ENCODE results near the gene INTS4.

Gene INTS4

DNA sequence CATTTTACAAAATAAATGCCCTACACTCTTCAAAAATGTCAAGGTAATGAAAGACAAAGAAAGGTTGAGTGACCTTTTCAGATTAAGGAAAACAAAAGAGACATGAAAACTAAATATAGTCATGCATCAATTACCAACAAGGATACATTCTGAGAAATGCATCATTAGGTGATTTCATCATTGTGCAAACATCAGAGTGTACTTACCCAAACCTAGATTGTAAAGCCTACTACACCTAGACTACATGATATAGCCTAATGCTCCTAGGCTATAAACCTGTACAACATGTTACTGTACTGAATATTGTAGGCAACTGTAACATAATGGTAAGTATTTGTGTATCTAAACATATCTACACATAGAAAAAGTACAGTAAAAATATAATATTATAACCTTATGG is 26.7 kb downstream of the INTS4 start:
- no peak overlapping the region for H2AFZ ChIP-seq (ENCODE audit: low read depth, low read length, severe bottlenecking)
- no peaks in the 10 kb centered on the region; the same call in 1 of the 2 replicates for H3K36me3 ChIP-seq (ENCODE audit: low read length)
- H3K27ac ChIP-seq (ENCODE audit: low read depth, low read length) = no peak overlapping the region
- H4K20me1 ChIP-seq (ENCODE audit: low read depth, low read length) = no peaks in the 10 kb centered on the region
- H3K9me3 ChIP-seq (ENCODE audit: insufficient read depth, low read length) = no peaks in the 10 kb centered on the region
- no peaks in the 10 kb centered on the region for H3K27me3 ChIP-seq (ENCODE audit: low read length)
- no peaks in the 10 kb centered on the region for H3F3A ChIP-seq (ENCODE audit: insufficient read depth)
- no peak overlapping the region for H3K4me2 ChIP-seq (ENCODE audit: low read depth, low read length, poor library complexity, severe bottlenecking)
- H3K4me3 ChIP-seq (ENCODE audit: insufficient read depth, low read length, poor library complexity, severe bottlenecking) = no peak overlapping the region
- H3K79me2 ChIP-seq (ENCODE audit: insufficient read depth, low read length) = no peaks in the 10 kb centered on the region
- no peaks in the 10 kb centered on the region for H3K9me2 ChIP-seq (replicated peaks; ENCODE audit: insufficient read depth, low read length)
- no peak overlapping the region for H3K9ac ChIP-seq (ENCODE audit: low read length)
- no peak for TF ChIP-seq EZH2phosphoT487 (conservative IDR thresholded peaks at IDR 0.05; ENCODE audit: low read length)
- TF ChIP-seq, protein P1, sequence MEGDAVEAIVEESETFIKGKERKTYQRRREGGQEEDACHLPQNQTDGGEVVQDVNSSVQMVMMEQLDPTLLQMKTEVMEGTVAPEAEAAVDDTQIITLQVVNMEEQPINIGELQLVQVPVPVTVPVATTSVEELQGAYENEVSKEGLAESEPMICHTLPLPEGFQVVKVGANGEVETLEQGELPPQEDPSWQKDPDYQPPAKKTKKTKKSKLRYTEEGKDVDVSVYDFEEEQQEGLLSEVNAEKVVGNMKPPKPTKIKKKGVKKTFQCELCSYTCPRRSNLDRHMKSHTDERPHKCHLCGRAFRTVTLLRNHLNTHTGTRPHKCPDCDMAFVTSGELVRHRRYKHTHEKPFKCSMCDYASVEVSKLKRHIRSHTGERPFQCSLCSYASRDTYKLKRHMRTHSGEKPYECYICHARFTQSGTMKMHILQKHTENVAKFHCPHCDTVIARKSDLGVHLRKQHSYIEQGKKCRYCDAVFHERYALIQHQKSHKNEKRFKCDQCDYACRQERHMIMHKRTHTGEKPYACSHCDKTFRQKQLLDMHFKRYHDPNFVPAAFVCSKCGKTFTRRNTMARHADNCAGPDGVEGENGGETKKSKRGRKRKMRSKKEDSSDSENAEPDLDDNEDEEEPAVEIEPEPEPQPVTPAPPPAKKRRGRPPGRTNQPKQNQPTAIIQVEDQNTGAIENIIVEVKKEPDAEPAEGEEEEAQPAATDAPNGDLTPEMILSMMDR (IDR thresholded peaks at IDR 0.05; ENCODE audit: insufficient read depth, low read length, poor library complexity, severe bottlenecking) = no peak

DNA sequence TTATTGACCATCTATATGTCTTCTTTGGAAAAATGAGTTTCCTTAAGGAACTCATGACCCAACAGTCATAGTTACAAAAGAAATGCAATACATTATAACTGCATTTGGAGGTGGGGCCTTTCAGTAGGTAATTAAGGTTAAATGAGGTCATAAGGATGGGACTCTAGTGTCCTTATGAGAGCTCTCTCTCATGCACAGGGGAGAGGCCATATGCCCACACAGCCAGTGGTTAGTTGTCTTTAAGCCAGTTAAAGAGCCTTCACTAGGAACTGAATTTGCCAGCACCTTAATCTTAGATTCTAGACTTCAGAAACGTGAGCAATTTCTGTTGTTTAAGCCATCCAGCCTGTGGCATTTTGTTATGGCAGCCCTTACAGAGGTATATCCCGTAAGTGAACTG is 27.3 kb downstream of the INTS4 start:
- Histone ChIP-seq H3K4me2 (ENCODE audit: low read depth, low read length, poor library complexity, severe bottlenecking) (no peak overlapping the region), H3K4me3 (ENCODE audit: insufficient read depth, low read length, poor library complexity, severe bottlenecking) (no peak overlapping the region), H2AFZ (ENCODE audit: low read depth, low read length, severe bottlenecking) (no peak overlapping the region), H4K20me1 (ENCODE audit: low read depth, low read length) (no peaks in the 10 kb centered on the region), H3K27ac (ENCODE audit: low read depth, low read length) (no peak overlapping the region), H3K9ac (ENCODE audit: low read length) (no peak overlapping the region), H3K9me3 (ENCODE audit: insufficient read depth, low read length) (no peaks in the 10 kb centered on the region), H3K79me2 (ENCODE audit: insufficient read depth, low read length) (no peaks in the 10 kb centered on the region), H3K9me2 (replicated peaks; ENCODE audit: insufficient read depth, low read length) (no peaks in the 10 kb centered on the region), H3F3A (ENCODE audit: insufficient read depth) (no peaks in the 10 kb centered on the region), H3K27me3 (ENCODE audit: low read length) (no peaks in the 10 kb centered on the region), H3K36me3 (ENCODE audit: low read length) (no peaks in the 10 kb centered on the region; the same call in 1 of the 2 replicates)
- TF ChIP-seq EZH2phosphoT487 (conservative IDR thresholded peaks at IDR 0.05; ENCODE audit: low read length) = no peak
- TF ChIP-seq, protein P1 (IDR thresholded peaks at IDR 0.05; ENCODE audit: insufficient read depth, low read length, poor library complexity, severe bottlenecking) = no peak

DNA sequence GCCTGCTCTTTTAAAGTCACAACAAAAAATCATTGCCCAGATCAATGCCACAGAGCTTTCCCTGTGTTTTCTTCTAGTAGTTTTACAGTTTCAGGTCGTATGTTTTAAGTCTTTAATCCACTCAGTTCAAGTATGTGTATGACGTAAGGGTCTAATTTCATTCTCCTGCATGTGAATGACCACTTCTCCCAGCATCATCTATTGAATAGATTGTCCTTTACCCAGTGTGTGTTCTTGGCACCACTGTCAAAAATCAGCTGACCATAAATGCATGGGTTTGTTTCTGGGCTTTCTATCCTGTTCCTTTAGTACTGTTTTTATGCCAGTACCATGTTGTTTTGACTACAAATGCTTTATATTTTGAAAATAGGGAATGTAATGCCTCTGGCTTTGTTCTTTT is 28.1 kb downstream of the INTS4 start:
- H3K79me2 ChIP-seq (ENCODE audit: insufficient read depth, low read length) = no peaks in the 10 kb centered on the region
- H3K9me3 ChIP-seq (ENCODE audit: insufficient read depth, low read length) = no peaks in the 10 kb centered on the region
- no peaks in the 10 kb centered on the region for H3K9me2 ChIP-seq (replicated peaks; ENCODE audit: insufficient read depth, low read length)
- H3K4me2 ChIP-seq (ENCODE audit: low read depth, low read length, poor library complexity, severe bottlenecking) = no peak overlapping the region
- H3K27ac ChIP-seq (ENCODE audit: low read depth, low read length) = no peak overlapping the region
- H3F3A ChIP-seq (ENCODE audit: insufficient read depth) = no peaks in the 10 kb centered on the region
- no peak overlapping the region for H3K9ac ChIP-seq (ENCODE audit: low read length)
- H3K4me3 ChIP-seq (ENCODE audit: insufficient read depth, low read length, poor library complexity, severe bottlenecking) = no peak overlapping the region
- H4K20me1 ChIP-seq (ENCODE audit: low read depth, low read length) = no peaks in the 10 kb centered on the region
- H2AFZ ChIP-seq (ENCODE audit: low read depth, low read length, severe bottlenecking) = no peak overlapping the region
- H3K27me3 ChIP-seq (ENCODE audit: low read length) = no peaks in the 10 kb centered on the region
- no peak for TF ChIP-seq EZH2phosphoT487 (conservative IDR thresholded peaks at IDR 0.05; ENCODE audit: low read length)
- TF ChIP-seq, protein P1 (IDR thresholded peaks at IDR 0.05; ENCODE audit: insufficient read depth, low read length, poor library complexity, severe bottlenecking) = no peak
- no peaks in the 10 kb centered on the region; the same call in 1 of the 2 replicates for H3K36me3 ChIP-seq (ENCODE audit: low read length)

All from SU-DHL-6 (cell line).